Muscle of leg (tissue), 11 donors: Measurements from ENCODE around the gene TNC. TPM values are rescaled to one million over a fixed set of nuclear protein-coding genes. Genes with fewer than 3 reads are reported as not detected.

Experiments used
- DNase-seq: peaks from one replicate; pipeline ENCODE4 v3.0.0; 2013
- H3K27ac ChIP-seq: one replicate; pipeline ENCODE4 v1.5.1; 2013; ENCODE audit warnings: mild to moderate bottlenecking, low read length, control low read depth
- H3K27me3 ChIP-seq: one replicate; pipeline ENCODE4 v1.6.1; 2013; ENCODE audit warnings: low read length; ENCODE audit not compliant: control insufficient read depth, insufficient read depth
- H3K36me3 ChIP-seq: one replicate; pipeline ENCODE4 v1.6.1; 2013; ENCODE audit warnings: low read length; ENCODE audit not compliant: control insufficient read depth, insufficient read depth
- H3K4me1 ChIP-seq: one replicate; pipeline ENCODE4 v1.6.1; 2013; ENCODE audit warnings: low read length; ENCODE audit not compliant: control insufficient read depth, insufficient read depth
- H3K4me3 ChIP-seq: one replicate; pipeline ENCODE4 v1.5.1; 2013; ENCODE audit warnings: low read length, control low read depth
- H3K9me3 ChIP-seq: replicated peaks from 2 replicates; pipeline ENCODE4 v1.6.1; 2013; ENCODE audit warnings: low read depth, low read length; ENCODE audit not compliant: control insufficient read depth
- WGBS: methylation state at CpG from one replicate; pipeline ENCODE4 v1.1.5; 2013; ENCODE audit warnings: missing lambda C conversion rate; ENCODE audit not compliant: insufficient coverage; 5-methylcytosine and 5-hydroxymethylcytosine counted together
- polyA plus RNA-seq, 8 donors: library from polyadenylated mRNA; unstranded; fragments of 120-200 nt; gene quantifications; one replicate each; pipeline versions ENCODE4 v1.2.1 to v1.2.3, GENCODE V29; 2013; ENCODE audit warnings: inconsistent platforms in 1 of 8, low replicate concordance in 1 of 8; ENCODE audit not compliant: insufficient read length in 8 of 8, insufficient read depth in 1 of 8
- total RNA-seq: library from RNA; stranded (reverse); fragments of 120-200 nt; gene quantifications from one replicate; pipeline ENCODE4 v1.2.4, GENCODE V29; 2013

Gene TNC
- total and polyA plus RNA-seq, 9 donors = 28.4 to 129 (median 47.0) TPM

DNA sequence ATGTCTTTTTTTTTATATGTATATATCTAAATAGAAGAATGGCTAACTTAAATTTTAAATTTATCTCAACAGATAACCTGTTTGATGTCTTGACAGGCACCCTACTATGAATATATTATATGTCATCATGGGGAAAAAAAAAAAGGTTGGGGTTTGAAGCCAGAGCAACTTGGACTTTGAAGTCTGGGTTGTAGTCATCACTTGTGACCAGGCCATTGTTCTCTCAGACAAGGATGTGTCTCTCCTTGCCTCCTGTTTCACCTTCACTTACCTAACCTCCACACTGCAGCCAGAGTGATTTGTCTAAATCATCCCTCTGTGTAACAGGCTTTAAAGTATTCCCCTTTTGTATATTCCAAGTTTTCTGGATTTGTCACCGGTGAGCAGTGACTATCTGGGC is 130.8 kb downstream of the TNC start:
- H3K36me3 ChIP-seq = no peaks in the 10 kb centered on the region
- no CpG with 5 or more reads among the region's 1 CpG for WGBS

DNA sequence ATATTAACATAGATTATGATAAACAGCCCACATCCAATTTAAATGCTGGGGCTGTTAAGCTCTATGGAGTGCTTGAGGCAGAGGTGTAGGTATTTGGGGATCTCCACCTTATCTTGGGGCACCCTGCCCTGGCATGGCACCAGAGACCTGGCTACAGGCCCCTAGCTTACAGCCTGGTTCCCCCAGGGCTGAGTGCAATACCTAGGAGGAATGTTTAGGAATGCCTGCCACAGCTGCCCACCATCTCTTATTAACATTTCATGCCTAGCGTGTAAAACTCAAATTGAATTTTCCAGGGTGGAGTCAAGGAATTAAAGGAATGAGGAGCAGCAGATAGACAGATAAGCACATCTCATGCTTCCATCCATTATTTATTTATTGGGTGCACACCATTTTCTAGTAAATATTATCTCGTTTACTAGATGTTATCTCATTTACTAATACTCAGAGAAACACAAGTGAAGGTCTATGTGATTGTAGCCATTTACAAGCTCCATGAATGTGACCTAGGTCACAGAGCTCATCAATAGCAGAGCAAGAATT is 131.9 kb downstream of the TNC start:
- Histone ChIP-seq H3K27ac (no peak overlapping the region), H3K27me3 (no peaks in the 10 kb centered on the region), H3K4me1 (no peaks in the 10 kb centered on the region), H3K4me3 (no peak overlapping the region), H3K9me3 (no peaks in the 10 kb centered on the region), H3K36me3 (no peaks in the 10 kb centered on the region)
- no CpG with 5 or more reads among the region's 2 CpGs for WGBS
- DNase-seq = no peak

More for the DNA sequence above, 130.8 kb downstream of the TNC start:
- H3K4me3 ChIP-seq = no peak overlapping the region
- no peaks in the 10 kb centered on the region for H3K9me3 ChIP-seq
- no peak overlapping the region for H3K27ac ChIP-seq
- no peaks in the 10 kb centered on the region for H3K4me1 ChIP-seq
- DNase-seq = no peak
- no peaks in the 10 kb centered on the region for H3K27me3 ChIP-seq

DNA sequence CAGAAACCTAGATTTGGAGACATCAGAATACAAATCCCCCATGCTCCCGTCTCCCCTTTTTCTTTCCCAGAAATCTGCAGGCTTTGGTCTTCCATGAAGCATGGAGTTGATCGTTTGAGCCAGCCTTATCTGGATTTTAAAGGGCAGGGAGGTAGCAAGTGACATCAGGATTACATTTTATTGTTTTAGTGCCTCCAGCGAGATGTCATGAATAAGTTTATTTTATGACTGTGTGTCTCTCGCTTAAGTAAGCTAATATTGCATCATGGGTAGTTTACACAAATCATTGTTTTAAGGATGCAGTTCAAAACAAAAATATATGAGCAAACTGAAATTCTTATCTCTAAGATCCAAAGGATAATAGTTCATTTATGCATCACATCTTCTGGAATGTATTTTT is 136.9 kb downstream of the TNC start:
- H3K27ac ChIP-seq = no peak overlapping the region
- no peaks in the 10 kb centered on the region for H3K36me3 ChIP-seq
- H3K9me3 ChIP-seq = no peaks in the 10 kb centered on the region
- no peak for DNase-seq
- no CpG with 5 or more reads among the region's 4 CpGs for WGBS
- no peak overlapping the region for H3K4me3 ChIP-seq
- no peaks in the 10 kb centered on the region for H3K4me1 ChIP-seq
- H3K27me3 ChIP-seq = no peaks in the 10 kb centered on the region

DNA sequence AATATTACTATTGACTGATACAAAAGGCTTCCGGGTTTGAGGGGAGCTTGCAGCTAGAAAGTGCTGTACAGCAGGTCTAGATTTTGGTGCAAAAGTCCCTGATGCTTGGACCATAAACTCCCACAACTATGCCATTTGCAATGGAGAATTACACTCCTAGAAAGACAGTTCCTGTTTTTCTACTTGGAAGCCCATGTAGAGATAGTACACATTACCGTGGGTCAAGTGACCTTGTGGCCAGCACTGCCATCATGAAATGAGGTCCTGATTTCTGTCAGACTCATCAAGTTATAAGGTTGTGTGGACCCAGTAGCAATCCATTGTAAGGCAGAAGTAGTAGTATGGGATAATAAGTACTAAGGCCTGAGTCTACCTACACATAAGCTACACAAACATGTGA is 144.7 kb downstream of the TNC start:
- 100% methylated on average over 1 of the region's 2 CpGs for WGBS
- no peaks in the 10 kb centered on the region for H3K4me1 ChIP-seq
- no peaks in the 10 kb centered on the region for H3K9me3 ChIP-seq
- no peaks in the 10 kb centered on the region for H3K27me3 ChIP-seq
- no peaks in the 10 kb centered on the region for H3K36me3 ChIP-seq
- DNase-seq = no peak
- no peak overlapping the region for H3K4me3 ChIP-seq
- H3K27ac ChIP-seq = no peak overlapping the region

DNA sequence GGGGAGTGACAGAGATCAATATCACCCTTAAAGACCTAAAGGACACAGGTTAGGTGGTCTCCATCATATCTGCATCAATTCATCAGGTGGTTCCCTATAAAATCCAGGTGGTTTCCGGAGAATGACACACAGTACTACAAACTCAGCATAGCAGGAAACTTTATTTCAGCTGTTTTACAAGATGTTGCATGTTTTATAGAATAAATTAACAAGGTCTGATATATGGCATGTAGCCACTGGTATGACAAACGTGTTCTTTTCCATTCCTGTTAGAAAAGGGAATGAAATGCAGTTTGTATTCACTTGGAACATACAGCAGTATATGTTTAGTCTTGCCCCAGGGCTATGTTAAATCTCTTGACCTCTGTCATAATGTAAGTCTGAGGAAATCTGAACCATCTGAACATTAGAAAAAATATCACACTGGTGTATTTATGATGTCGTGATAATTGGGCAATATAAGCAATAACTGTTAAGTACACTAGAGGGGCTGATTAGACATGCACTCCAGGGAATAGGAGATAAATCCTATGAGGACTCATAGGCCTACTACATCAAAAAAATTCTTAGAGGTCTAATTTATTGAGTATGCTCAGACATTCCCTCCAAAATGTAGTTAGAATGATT is 145.3 kb downstream of the TNC start:
- no peak overlapping the region for H3K4me3 ChIP-seq
- DNase-seq = no peak

More for the DNA sequence above, 145.3 kb downstream of the TNC start:
- no peaks in the 10 kb centered on the region for H3K4me1 ChIP-seq
- H3K27ac ChIP-seq = no peak overlapping the region
- no CpG with 5 or more reads among the region's 3 CpGs for whole genome bisulfite sequencing
- no peaks in the 10 kb centered on the region for H3K9me3 ChIP-seq
- no peaks in the 10 kb centered on the region for H3K27me3 ChIP-seq
- no peaks in the 10 kb centered on the region for H3K36me3 ChIP-seq

Other genes with a start within 250 kb of the TNC start
- gene TNFSF8, start 187.6 kb downstream of the TNC start, total RNA-seq = 0.49 TPM
- under 1 TPM; 0.28 to 0.85 (median 0.63) TPM for gene TNFSF8, start 187.6 kb downstream of the TNC start, polyA plus RNA-seq